BJ (cell line): ENCODE measurements around the gene NPHP3. TPM values are rescaled to one million over a fixed set of nuclear protein-coding genes. Genes with fewer than 3 reads are reported as not detected.

Experiments
- CTCF ChIA-PET: fragments of 350-600 bp; formaldehyde crosslinking; extraction: SDS; loops from one replicate; lab custom pipeline; 2021; ENCODE audit warnings: antibody characterized with exemption, inconsistent platforms; lab: Yijun Ruan, JAX
- POLR2A ChIA-PET: fragments of 300-600 bp; sonication (Branson Sonifier 250); formaldehyde crosslinking; extraction: SDS; loops from one replicate; lab custom pipeline; 2021; ENCODE audit warnings: antibody characterized with exemption; lab: Charles Lee
- DNase-seq: peaks from one replicate; pipeline ENCODE4 v3.0.0-alpha.2; 2011; ENCODE audit warnings: low read depth
- H3K27me3 ChIP-seq: 2 replicates; pipeline ENCODE4 v1.6.0; 2011; ENCODE audit warnings: low read length; ENCODE audit not compliant: control insufficient read depth, insufficient read depth
- H3K36me3 ChIP-seq: 2 replicates; pipeline ENCODE4 v1.5.1; 2011; ENCODE audit warnings: low read length; ENCODE audit not compliant: control insufficient read depth, insufficient read depth
- H3K4me3 ChIP-seq: 2 replicates; pipeline ENCODE4 v1.5.1; 2011; ENCODE audit warnings: low read depth, mild to moderate bottlenecking, control low read depth, low read length
- CTCF ChIP-seq: IDR thresholded peaks from 2 replicates; pipeline ENCODE4 v1.5.1; 2011; ENCODE audit warnings: low read depth, mild to moderate bottlenecking, control low read depth, inconsistent platforms, low read length, moderate library complexity; ENCODE audit not compliant: insufficient read depth
- polyA plus RNA-seq: library from polyadenylated mRNA; depleted of rRNA; stranded (reverse); fragments of >200 nt; gene quantifications from 2 replicates; pipeline ENCODE4 v1.2.3, GENCODE V29; 2011

The NPHP3 gene
- polyA plus RNA-seq, 1 experiment: 12.3 TPM

GRCh38 chr3:132675408-132675807, 46.8 kb downstream of the NPHP3 start:
- ChIA-PET CTCF (interaction anchor here (2.3 kb wide), 1 partner anchor 16 kb away, joined by 5 read pairs; no protein-coding TSS in a partner anchor), POLR2A (no interaction called here)
- Histone ChIP-seq H3K27me3 (no peaks in the 10 kb centered on the region), H3K36me3 (peaks cover 5% of the 10 kb centered on the region), H3K4me3 (no peak overlapping the region)
- DNase-seq: no peak
- TF ChIP-seq CTCF: no peak

GRCh38 chr3:132669256-132669777, 52.9 kb downstream of the NPHP3 start:
- no peak for DNase-seq
- H3K27me3 ChIP-seq: no peaks in the 10 kb centered on the region
- CTCF ChIA-PET: interaction anchor here (0.9 to 2.9 kb wide), 2 partner anchors 9 to 14 kb away, joined by 3 to 11 read pairs; partner anchors contain the start of genes ACAD11 and UBA5
- POLR2A ChIA-PET: no interaction called here
- no peak for TF ChIP-seq CTCF
- no peak overlapping the region for H3K4me3 ChIP-seq
- H3K36me3 ChIP-seq: peaks cover 1% of the 10 kb centered on the region

GRCh38 chr3:132665230-132665745, 56.9 kb downstream of the NPHP3 start:
- DNase-seq: no peak
- POLR2A ChIA-PET: no interaction called here
- H3K4me3 ChIP-seq: no peak overlapping the region
- H3K27me3 ChIP-seq: no peaks in the 10 kb centered on the region
- no peak for TF ChIP-seq CTCF
- no peaks in the 10 kb centered on the region for H3K36me3 ChIP-seq
- CTCF ChIA-PET: no interaction called here

- no peak for TF ChIP-seq CTCF
- no peak for DNase-seq
- POLR2A ChIA-PET: no interaction called here
- H3K36me3 ChIP-seq: no peaks in the 10 kb centered on the region
- H3K27me3 ChIP-seq: no peaks in the 10 kb centered on the region
- peak overlapping the region; percentile 64; the same call in 1 of the 2 replicates for H3K4me3 ChIP-seq
- CTCF ChIA-PET: interaction anchor here (1.0 to 3.0 kb wide), 2 partner anchors 11 to 17 kb away, joined by 3 to 10 read pairs; no protein-coding TSS in a partner anchor
Observed at GRCh38 chr3:132662212-132662611, 60.0 kb downstream of the NPHP3 start.

- ChIA-PET CTCF (interaction anchor here (1.0 to 3.3 kb wide), 4 partner anchors 9 to 125 kb away, joined by 3 to 14 read pairs (median 10); no protein-coding TSS in a partner anchor), POLR2A (interaction anchor here (0.6 kb wide), 1 partner anchor 115 kb away, joined by 3 read pairs; no protein-coding TSS in a partner anchor)
- Histone ChIP-seq H3K36me3 (no peaks in the 10 kb centered on the region), H3K27me3 (no peaks in the 10 kb centered on the region), H3K4me3 (peak overlapping the region; percentile 64)
- no peak for DNase-seq
- TF ChIP-seq CTCF: no peak
Observed at GRCh38 chr3:132661101-132661500, 61.1 kb downstream of the NPHP3 start.
